OCI-LY7 (cell line): ENCODE data around the gene LOXHD1. TPM values are rescaled to one million over a fixed set of nuclear protein-coding genes. Genes with fewer than 3 reads are reported as not detected.

Experiments
- BruUV-seq: library from RNA; stranded (reverse); fragments of 400-500 nt; replicated peaks from 2 replicates; lab custom pipeline; 2021; lab: Mats Ljungman, UMichigan
- CTCF ChIA-PET: fragments of 300-600 bp; sonication (Branson Sonifier 250); formaldehyde crosslinking; loops from one replicate; lab custom pipeline; 2022; ENCODE audit warnings: antibody characterized with exemption; ENCODE audit not compliant: unreplicated experiment; lab: Charles Lee
- POLR2A ChIA-PET: fragments of 300-600 bp; sonication (Branson Sonifier 250); formaldehyde crosslinking; loops from one replicate; lab custom pipeline; 2022; ENCODE audit warnings: antibody characterized with exemption; lab: Charles Lee
- DNase-seq: peaks from one replicate; pipeline ENCODE4 v3.0.0-alpha.2; 2015; ENCODE audit warnings: low spot score
- H2AFZ ChIP-seq: fragments of 200-600 bp; sonication (generic), shearing (Covaris generic); 2 replicates; pipeline ENCODE4 v1.6.1; 2014; ENCODE audit warnings: mild to moderate bottlenecking, antibody characterized with exemption, low read length, moderate library complexity
- H3K27ac ChIP-seq: fragments of 200-600 bp; sonication (generic); 2 replicates; pipeline ENCODE4 v1.5.1; 2014; ENCODE audit warnings: mixed run types, low read depth, mild to moderate bottlenecking, moderate library complexity, low read length, inconsistent platforms; ENCODE audit not compliant: poor library complexity, severe bottlenecking
- H3K36me3 ChIP-seq: fragments of 200-600 bp; sonication (generic); 2 replicates; pipeline ENCODE4 v1.6.1; 2014; ENCODE audit warnings: mild to moderate bottlenecking, antibody characterized with exemption, low read length, moderate library complexity, mixed read lengths; ENCODE audit not compliant: insufficient read depth
- H3K4me1 ChIP-seq: fragments of 200-600 bp; sonication (generic); 2 replicates; pipeline ENCODE4 v1.5.1; 2014; ENCODE audit warnings: mild to moderate bottlenecking, low read length; ENCODE audit not compliant: insufficient read depth, poor library complexity, severe bottlenecking
- H3K4me2 ChIP-seq: fragments of 200-600 bp; sonication (generic); 2 replicates; pipeline ENCODE4 v1.6.1; 2014; ENCODE audit warnings: mild to moderate bottlenecking, low read length
- H3K4me3 ChIP-seq: fragments of 200-600 bp; sonication (generic); 2 replicates; pipeline ENCODE4 v1.5.1; 2014; ENCODE audit warnings: mild to moderate bottlenecking, low read depth, low read length; ENCODE audit not compliant: poor library complexity, severe bottlenecking
- H3K79me2 ChIP-seq: fragments of 200-600 bp; sonication (generic); 2 replicates; pipeline ENCODE4 v1.6.1; 2016; ENCODE audit warnings: low read depth, mild to moderate bottlenecking, low read length, moderate library complexity, mixed read lengths; ENCODE audit not compliant: insufficient read depth
- H3K9me2 ChIP-seq: fragments of 200-600 bp; sonication (generic); 2 replicates; pipeline ENCODE4 v1.6.1; 2016; ENCODE audit warnings: mild to moderate bottlenecking, low read length, mixed read lengths; ENCODE audit not compliant: insufficient read depth
- H3K9me3 ChIP-seq: fragments of 200-600 bp; sonication (generic); 2 replicates; pipeline ENCODE4 v1.6.1; 2014; ENCODE audit warnings: mild to moderate bottlenecking, mixed run types, low read length, mixed read lengths
- H4K20me1 ChIP-seq: fragments of 200-600 bp; sonication (generic); 2 replicates; pipeline ENCODE4 v1.6.1; 2014; ENCODE audit warnings: mild to moderate bottlenecking, antibody characterized with exemption, low read length, moderate library complexity, mixed read lengths; ENCODE audit not compliant: insufficient read depth
- CTCF ChIP-seq: fragments of 200-600 bp; sonication (generic); conservative IDR thresholded peaks from 2 replicates; pipeline ENCODE4 v1.5.1; 2014; ENCODE audit warnings: mild to moderate bottlenecking, antibody characterized with exemption, low read length, moderate library complexity, mixed read lengths
- EZH2phosphoT487 ChIP-seq: fragments of 200-600 bp; sonication (generic); IDR thresholded peaks from 2 replicates; pipeline ENCODE4 v1.6.1; 2018; ENCODE audit warnings: low read depth, borderline replicate concordance, mild to moderate bottlenecking, mixed run types, antibody characterized with exemption, low read length, moderate library complexity, mixed read lengths
- intact Hi-C: fragments of 100-400 bp; cut with micrococcal nuclease; formaldehyde crosslinking; loops from one replicate; pipeline ENCODE4 v1.10.0; 2022; ENCODE audit not compliant: unreplicated experiment
- total RNA-seq, 2 experiments: library from RNA; depleted of rRNA in 1 of 2; stranded (reverse); fragments of >200 nt in 1 of 2; shearing (Covaris generic) in 1 of 2; gene quantifications; 2 replicates each; pipeline ENCODE4 v1.2.3, GENCODE V29; 2014 to 2022

The LOXHD1 gene
- total RNA-seq, 2 experiments from 2014 or later: not detected

DNA sequence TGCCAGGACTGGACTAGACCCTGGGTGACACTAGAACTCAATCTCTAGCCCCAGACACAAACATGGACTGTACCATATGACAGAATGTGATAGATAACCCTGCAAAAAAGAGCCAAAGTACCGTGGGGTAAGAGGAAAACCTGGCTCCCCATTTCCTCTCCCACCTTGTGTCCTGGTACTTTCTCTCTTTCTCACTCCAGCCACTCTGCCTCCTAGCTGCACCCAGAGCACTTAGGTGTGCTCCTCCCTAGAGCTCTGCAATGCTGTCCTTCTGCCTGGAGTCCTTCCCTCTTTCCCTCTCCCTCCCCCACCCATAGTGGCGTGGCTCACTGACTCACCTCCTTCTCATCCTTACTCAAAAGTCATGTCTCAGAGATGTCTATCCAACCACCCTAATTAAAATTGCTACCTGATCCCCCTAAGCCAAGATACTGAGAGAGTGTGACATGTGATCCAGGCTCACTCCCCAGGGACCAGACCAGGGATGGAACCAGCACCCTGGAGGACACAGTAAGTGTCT lies 171.3 kb downstream of the LOXHD1 start:
- no peak for DNase-seq
- no TSS peak for BruUV-seq
- Histone ChIP-seq H3K4me2 (no peak overlapping the region), H3K9me2 (no peaks in the 10 kb centered on the region), H2AFZ (no peak overlapping the region), H3K79me2 (no peaks in the 10 kb centered on the region), H4K20me1 (no peaks in the 10 kb centered on the region), H3K36me3 (no peaks in the 10 kb centered on the region), H3K27ac (no peak overlapping the region), H3K9me3 (no peaks in the 10 kb centered on the region), H3K4me3 (no peak overlapping the region), H3K4me1 (no peaks in the 10 kb centered on the region)
- ChIA-PET CTCF (no interaction called here), POLR2A (no interaction called here)
- intact Hi-C loops: no loop called here
- TF ChIP-seq CTCF: no peak
- TF ChIP-seq EZH2phosphoT487: no peak

GRCh38 chr18:46484971-46485370 lies 172.0 kb downstream of the LOXHD1 start:
- intact Hi-C loops: no loop called here
- CTCF ChIA-PET: no interaction called here
- no peaks in the 10 kb centered on the region for H3K9me2 ChIP-seq

More at GRCh38 chr18:46484971-46485370, 172.0 kb downstream of the LOXHD1 start:
- Histone ChIP-seq H3K9me3 (no peaks in the 10 kb centered on the region), H4K20me1 (no peaks in the 10 kb centered on the region), H2AFZ (no peak overlapping the region), H3K4me2 (no peak overlapping the region), H3K27ac (no peak overlapping the region), H3K4me1 (no peaks in the 10 kb centered on the region), H3K4me3 (no peak overlapping the region), H3K36me3 (no peaks in the 10 kb centered on the region), H3K79me2 (no peaks in the 10 kb centered on the region)
- POLR2A ChIA-PET: no interaction called here
- no TSS peak for BruUV-seq
- DNase-seq: no peak
- TF ChIP-seq CTCF (no peak), EZH2phosphoT487 (no peak)
